OCI-LY3 (cell line): ENCODE data around the gene RIN3.

Source experiments
- H2AFZ ChIP-seq: fragments of 200-600, 300-600 bp; shearing (Covaris generic); 2 replicates; pipeline ENCODE4 v1.6.0; 2014; ENCODE audit warnings: antibody characterized with exemption, low read depth, low read length
- H3K27ac ChIP-seq: fragments of 200-600, 300-600 bp; sonication (generic); 2 replicates; pipeline ENCODE4 v1.5.1; 2014; ENCODE audit warnings: mild to moderate bottlenecking, low read length, moderate library complexity, mixed read lengths
- H3K27me3 ChIP-seq: fragments of 200-600, 300-600 bp; sonication (generic); 2 replicates; pipeline ENCODE4 v1.6.1; 2014; ENCODE audit warnings: low read depth, low read length, mixed read lengths
- H3K36me3 ChIP-seq: fragments of 200-600, 300-600 bp; sonication (generic); replicated peaks from 2 replicates; pipeline ENCODE3; 2014; ENCODE audit warnings: low read depth, low read length, mixed read lengths
- H3K4me1 ChIP-seq: fragments of 300-600, 200-600 bp; sonication (generic); 2 replicates; pipeline ENCODE4 v1.6.1; 2014; ENCODE audit warnings: low read length, mixed read lengths
- H3K4me2 ChIP-seq: fragments of 200-600, 300-600 bp; sonication (generic); 2 replicates; pipeline ENCODE4 v1.6.1; 2014; ENCODE audit warnings: low read length, mixed read lengths
- H3K4me3 ChIP-seq: fragments of 300-600, 200-600 bp; sonication (generic); 2 replicates; pipeline ENCODE4 v1.5.1; 2014; ENCODE audit warnings: antibody characterized with exemption, mild to moderate bottlenecking, low read length, moderate library complexity
- H3K79me2 ChIP-seq: fragments of 300-600, 200-600 bp; shearing (Covaris generic); 2 replicates; pipeline ENCODE4 v1.6.1; 2014; ENCODE audit warnings: mild to moderate bottlenecking, low read length, mixed read lengths
- H3K9ac ChIP-seq: fragments of 300-600, 200-600 bp; shearing (Covaris generic); 2 replicates; pipeline ENCODE4 v1.6.0; 2014; ENCODE audit warnings: mild to moderate bottlenecking, low read length, moderate library complexity
- H3K9me3 ChIP-seq: fragments of 200-600, 300-600 bp; shearing (Covaris generic); 2 replicates; pipeline ENCODE4 v1.6.1; 2014; ENCODE audit warnings: low read length, mixed read lengths; ENCODE audit not compliant: insufficient read depth
- H4K20me1 ChIP-seq: fragments of 200-600, 300-600 bp; sonication (generic); 2 replicates; pipeline ENCODE4 v1.6.1; 2016; ENCODE audit warnings: low read length, mixed read lengths; ENCODE audit not compliant: insufficient read depth
- EZH2phosphoT487 ChIP-seq: fragments of 200-600 bp; shearing (Covaris generic); IDR thresholded peaks from 2 replicates; pipeline ENCODE4 v1.6.1; 2018; ENCODE audit warnings: antibody characterized with exemption, mixed run types, low read depth
- TF ChIP-seq, protein P1 (sequence below): fragments of 200-600, 300-600 bp; sonication (generic); IDR thresholded peaks from 2 replicates; pipeline ENCODE4 v1.5.1; 2014; ENCODE audit warnings: antibody characterized with exemption, low read length, low read depth

RIN3 gene

DNA sequence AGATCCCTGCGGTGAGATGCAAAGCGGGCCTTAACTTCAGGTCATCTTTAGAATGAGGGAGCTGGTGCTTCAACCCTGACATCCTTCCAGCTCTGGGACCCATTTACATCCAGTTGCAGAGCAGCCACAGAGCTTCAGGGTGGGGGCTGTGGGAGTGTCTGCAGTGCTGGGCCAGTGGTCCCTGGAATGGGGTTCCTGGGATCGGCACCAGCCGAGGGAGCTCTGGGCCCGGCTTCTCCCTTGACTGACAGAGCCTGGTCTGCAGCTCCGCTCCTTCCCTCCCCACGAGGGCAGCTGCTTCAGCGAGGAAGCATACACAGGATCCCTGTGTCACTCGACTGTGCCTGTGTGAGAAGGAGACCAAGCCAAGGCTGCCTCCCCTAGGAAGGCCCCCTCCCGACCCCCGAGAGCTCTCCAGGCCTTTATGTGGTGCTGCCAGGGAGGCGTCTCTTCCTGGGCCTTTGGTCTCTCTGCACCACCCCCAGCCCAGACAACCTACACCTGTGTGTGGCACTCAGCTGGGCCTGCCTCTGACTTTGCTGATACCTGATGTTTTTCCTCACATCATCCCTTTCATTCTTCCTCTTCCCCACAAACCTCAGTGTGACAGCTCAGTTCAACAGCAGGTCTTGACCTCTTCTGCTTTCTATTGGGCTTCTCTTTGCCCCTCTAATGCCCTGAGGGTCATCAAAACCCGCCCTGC, 48.1 kb upstream of the RIN3 start:
- no peak overlapping the region for H2AFZ ChIP-seq
- no peak overlapping the region for H3K9ac ChIP-seq
- H3K4me2 ChIP-seq = no peak overlapping the region
- peaks cover 13% of the 10 kb centered on the region for H3K4me1 ChIP-seq
- H3K36me3 ChIP-seq = no peaks in the 10 kb centered on the region
- no peak overlapping the region for H3K4me3 ChIP-seq
- H3K9me3 ChIP-seq = 0 out of 2 replicates have a peak, but pooled peaks cover 6% of the 10 kb centered on the region
- TF ChIP-seq EZH2phosphoT487 = no peak
- TF ChIP-seq, protein P1, sequence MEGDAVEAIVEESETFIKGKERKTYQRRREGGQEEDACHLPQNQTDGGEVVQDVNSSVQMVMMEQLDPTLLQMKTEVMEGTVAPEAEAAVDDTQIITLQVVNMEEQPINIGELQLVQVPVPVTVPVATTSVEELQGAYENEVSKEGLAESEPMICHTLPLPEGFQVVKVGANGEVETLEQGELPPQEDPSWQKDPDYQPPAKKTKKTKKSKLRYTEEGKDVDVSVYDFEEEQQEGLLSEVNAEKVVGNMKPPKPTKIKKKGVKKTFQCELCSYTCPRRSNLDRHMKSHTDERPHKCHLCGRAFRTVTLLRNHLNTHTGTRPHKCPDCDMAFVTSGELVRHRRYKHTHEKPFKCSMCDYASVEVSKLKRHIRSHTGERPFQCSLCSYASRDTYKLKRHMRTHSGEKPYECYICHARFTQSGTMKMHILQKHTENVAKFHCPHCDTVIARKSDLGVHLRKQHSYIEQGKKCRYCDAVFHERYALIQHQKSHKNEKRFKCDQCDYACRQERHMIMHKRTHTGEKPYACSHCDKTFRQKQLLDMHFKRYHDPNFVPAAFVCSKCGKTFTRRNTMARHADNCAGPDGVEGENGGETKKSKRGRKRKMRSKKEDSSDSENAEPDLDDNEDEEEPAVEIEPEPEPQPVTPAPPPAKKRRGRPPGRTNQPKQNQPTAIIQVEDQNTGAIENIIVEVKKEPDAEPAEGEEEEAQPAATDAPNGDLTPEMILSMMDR = no peak
- H4K20me1 ChIP-seq = no peaks in the 10 kb centered on the region
- peaks cover 3% of the 10 kb centered on the region for H3K27me3 ChIP-seq
- H3K79me2 ChIP-seq = no peaks in the 10 kb centered on the region
- H3K27ac ChIP-seq = no peak overlapping the region

DNA sequence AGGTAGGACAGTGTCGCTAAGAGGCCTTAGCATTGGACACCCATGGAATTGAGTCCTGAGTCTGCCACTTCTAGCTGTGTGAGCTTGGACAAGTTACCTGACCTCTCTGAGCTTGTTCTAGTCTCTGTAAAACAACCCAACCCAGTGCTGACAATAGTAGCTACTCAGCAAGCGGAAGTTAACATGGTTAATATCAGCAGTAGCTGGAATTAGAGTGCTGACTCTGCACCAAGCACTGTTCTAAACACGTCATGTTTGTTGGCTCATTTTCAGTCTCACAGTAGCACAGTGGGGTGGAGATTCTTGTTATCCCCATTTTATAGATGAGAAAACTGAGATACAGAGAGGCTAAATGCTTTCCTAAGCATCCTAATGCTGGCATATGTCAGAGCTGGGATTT, 47.5 kb upstream of the RIN3 start:
- 0 out of 2 replicates have a peak, but pooled peaks cover 6% of the 10 kb centered on the region for H3K9me3 ChIP-seq
- no peaks in the 10 kb centered on the region for H4K20me1 ChIP-seq
- no peaks in the 10 kb centered on the region for H3K36me3 ChIP-seq
- no peak overlapping the region for H2AFZ ChIP-seq
- peaks cover 7% of the 10 kb centered on the region for H3K4me1 ChIP-seq
- H3K9ac ChIP-seq = no peak overlapping the region
- H3K4me2 ChIP-seq = no peak overlapping the region
- no peak overlapping the region for H3K27ac ChIP-seq
- H3K27me3 ChIP-seq = peaks cover 7% of the 10 kb centered on the region
- H3K4me3 ChIP-seq = no peak overlapping the region
- H3K79me2 ChIP-seq = no peaks in the 10 kb centered on the region
- TF ChIP-seq EZH2phosphoT487 = no peak
- TF ChIP-seq, protein P1 = no peak

DNA sequence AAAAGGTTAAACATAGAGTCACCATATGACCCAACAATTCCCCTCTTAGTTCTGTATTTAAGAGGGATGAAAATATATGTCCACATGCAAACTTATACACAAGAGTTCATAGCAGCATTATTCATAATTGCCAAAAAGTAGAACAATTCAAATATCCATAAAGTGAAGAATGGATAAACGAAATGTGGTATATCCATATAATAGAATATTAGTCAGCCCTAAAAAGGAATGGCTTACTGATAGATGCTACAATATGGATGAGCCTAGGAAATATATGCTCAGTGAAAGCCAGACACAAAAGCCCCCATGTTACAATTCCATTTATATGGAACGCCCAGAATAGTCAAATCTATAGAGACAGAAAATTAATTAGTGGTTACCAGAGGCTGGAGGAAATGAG, 44.1 kb upstream of the RIN3 start:
- Histone ChIP-seq H4K20me1 (no peaks in the 10 kb centered on the region), H3K9ac (no peak overlapping the region), H3K36me3 (no peaks in the 10 kb centered on the region), H3K27me3 (peaks cover 12% of the 10 kb centered on the region; the same call in 1 of the 2 replicates), H3K4me1 (no peaks in the 10 kb centered on the region), H3K27ac (no peak overlapping the region), H3K9me3 (0 out of 2 replicates have a peak, but pooled peaks cover 6% of the 10 kb centered on the region), H3K4me3 (no peak overlapping the region), H2AFZ (no peak overlapping the region), H3K4me2 (no peak overlapping the region), H3K79me2 (no peaks in the 10 kb centered on the region)
- no peak for TF ChIP-seq EZH2phosphoT487
- TF ChIP-seq, protein P1 = no peak

DNA sequence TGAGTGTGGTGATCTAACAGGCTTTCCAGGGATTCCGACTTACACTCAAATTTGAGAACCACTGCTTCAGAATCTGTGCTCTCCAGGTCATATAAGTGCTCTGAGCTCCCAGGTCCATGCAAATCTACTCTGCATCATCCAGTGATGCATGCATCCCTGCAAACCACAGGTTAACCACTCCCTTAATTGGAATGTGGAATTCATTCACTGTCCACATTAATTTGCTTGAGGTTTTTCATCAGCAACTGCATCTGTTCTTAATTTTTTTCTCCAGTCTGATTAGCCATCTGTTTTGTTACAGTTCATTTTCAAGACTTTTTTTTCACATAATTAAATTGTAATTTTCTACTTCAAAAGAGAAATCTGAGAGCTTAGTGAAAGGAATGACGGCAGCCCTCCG, 43.4 kb upstream of the RIN3 start:
- Histone ChIP-seq H3K9me3 (0 out of 2 replicates have a peak, but pooled peaks cover 6% of the 10 kb centered on the region), H3K36me3 (no peaks in the 10 kb centered on the region), H4K20me1 (no peaks in the 10 kb centered on the region), H3K4me2 (no peak overlapping the region), H2AFZ (no peak overlapping the region), H3K9ac (no peak overlapping the region), H3K79me2 (no peaks in the 10 kb centered on the region), H3K27me3 (peaks cover 12% of the 10 kb centered on the region; the same call in 1 of the 2 replicates), H3K4me1 (no peaks in the 10 kb centered on the region), H3K4me3 (no peak overlapping the region), H3K27ac (no peak overlapping the region)
- TF ChIP-seq, protein P1 = no peak
- TF ChIP-seq EZH2phosphoT487 = no peak
